Hindlimb muscle (tissue), 1 donor: ENCODE measurements around the gene FOXD4. TPM values are rescaled to one million over a fixed set of nuclear protein-coding genes. Genes with fewer than 3 reads are reported as not detected.
A peak's percentile ranks its signal among the peaks of the same experiment; 100 is the strongest.
"Not testable (repeated sequence)": the region's sequence is repeated elsewhere in the genome, so short reads cannot be mapped to it uniquely, and the experiment has no call there.

Experiments used
- DNase-seq: peaks from one replicate; pipeline ENCODE4 v3.0.0-alpha.2; 2013
- polyA plus RNA-seq: library from polyadenylated mRNA; unstranded; fragments of 120-200 nt; gene quantifications from one replicate; pipeline ENCODE4 v1.2.1, GENCODE V29; 2013; ENCODE audit not compliant: insufficient read length

Gene FOXD4
- polyA plus RNA-seq, 1 donor = 2.7 TPM

- not testable (repeated sequence) for DNase-seq
Measured at GRCh38 chr9:93909-94308, 24.3 kb downstream of the FOXD4 start.

- not testable (repeated sequence) for DNase-seq
Measured at GRCh38 chr9:90851-91250, 27.4 kb downstream of the FOXD4 start.

- not testable (repeated sequence) for DNase-seq
Measured at GRCh38 chr9:88396-89037, 29.7 kb downstream of the FOXD4 start.

GRCh38 chr9:87860-88259 is 30.4 kb downstream of the FOXD4 start:
- DNase-seq = not testable (repeated sequence)

- DNase-seq = not testable (repeated sequence)
Measured at GRCh38 chr9:87105-87504, 31.1 kb downstream of the FOXD4 start.

- not testable (repeated sequence) for DNase-seq
Measured at GRCh38 chr9:86697-87096, 31.5 kb downstream of the FOXD4 start.

- DNase-seq = not testable (repeated sequence)
Measured at GRCh38 chr9:82932-83689, 35.1 kb downstream of the FOXD4 start.

GRCh38 chr9:78333-78732 is 39.9 kb downstream of the FOXD4 start:
- not testable (repeated sequence) for DNase-seq

- not testable (repeated sequence) for DNase-seq
Measured at GRCh38 chr9:76389-76788, 41.8 kb downstream of the FOXD4 start.

GRCh38 chr9:73900-74525 is 44.2 kb downstream of the FOXD4 start:
- not testable (repeated sequence) for DNase-seq

- DNase-seq = peak; percentile 26
Measured at GRCh38 chr9:73076-73899, 44.9 kb downstream of the FOXD4 start.

Other genes starting within 250 kb of the FOXD4 start
- gene WASHC1, start 89.0 kb downstream of the FOXD4 start, polyA plus RNA-seq = 33.4 TPM
- 63.0 TPM for gene ZNG1A, start 60.6 kb upstream of the FOXD4 start, polyA plus RNA-seq
- 8.2 TPM for gene DOCK8, start 96.4 kb upstream of the FOXD4 start, polyA plus RNA-seq